Stimulated activated CD8-positive, alpha-beta memory T cell treated with anti-CD3 and anti-CD28 coated beads, Interleukin-7, amount 100 ng/mL, for 4 hours (primary cell): ENCODE measurements around the gene UQCRHL.

Source experiments
- DNase-seq, 2 donors: peaks; one replicate each; pipeline ENCODE4 v3.0.0-alpha.2; 2020; ENCODE audit warnings: low read depth in 2 of 2

The UQCRHL gene

DNA sequence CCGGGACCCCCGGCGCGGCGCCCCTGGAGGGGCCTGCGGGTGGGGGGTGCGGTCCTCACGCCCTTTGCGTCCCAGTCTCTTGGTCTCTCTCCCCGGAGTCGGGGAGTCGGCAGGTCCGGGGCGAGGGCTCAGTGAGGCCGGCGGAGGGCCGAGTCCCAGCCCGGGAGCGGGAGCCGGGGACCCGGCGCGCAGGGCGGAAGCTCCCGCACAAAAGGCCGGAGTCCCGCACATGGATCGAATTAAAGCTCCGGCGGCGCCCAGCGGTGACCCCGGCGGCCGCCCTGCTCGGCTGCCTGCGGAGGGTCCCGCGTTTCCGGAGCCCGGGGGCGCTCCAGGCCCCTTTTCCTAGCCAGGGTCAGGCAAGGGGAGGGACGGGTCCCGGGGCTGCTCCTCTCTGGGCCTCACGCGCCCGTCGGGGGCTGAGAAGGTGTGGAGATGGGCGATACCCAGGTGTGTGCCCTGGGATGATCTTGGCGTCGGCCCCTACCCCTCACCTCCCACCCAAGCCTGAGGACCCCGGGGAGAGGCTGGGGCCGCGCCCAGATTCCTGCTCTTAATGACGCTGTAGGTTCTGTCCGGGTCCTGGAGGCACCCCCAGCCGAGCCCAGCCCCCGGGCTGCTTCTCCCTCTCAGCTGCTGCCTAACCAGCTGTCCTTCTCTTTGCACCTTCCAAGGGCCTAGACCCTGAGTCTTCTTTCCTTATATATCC is 48.3 kb downstream of the UQCRHL start:
- no peak for DNase-seq

DNA sequence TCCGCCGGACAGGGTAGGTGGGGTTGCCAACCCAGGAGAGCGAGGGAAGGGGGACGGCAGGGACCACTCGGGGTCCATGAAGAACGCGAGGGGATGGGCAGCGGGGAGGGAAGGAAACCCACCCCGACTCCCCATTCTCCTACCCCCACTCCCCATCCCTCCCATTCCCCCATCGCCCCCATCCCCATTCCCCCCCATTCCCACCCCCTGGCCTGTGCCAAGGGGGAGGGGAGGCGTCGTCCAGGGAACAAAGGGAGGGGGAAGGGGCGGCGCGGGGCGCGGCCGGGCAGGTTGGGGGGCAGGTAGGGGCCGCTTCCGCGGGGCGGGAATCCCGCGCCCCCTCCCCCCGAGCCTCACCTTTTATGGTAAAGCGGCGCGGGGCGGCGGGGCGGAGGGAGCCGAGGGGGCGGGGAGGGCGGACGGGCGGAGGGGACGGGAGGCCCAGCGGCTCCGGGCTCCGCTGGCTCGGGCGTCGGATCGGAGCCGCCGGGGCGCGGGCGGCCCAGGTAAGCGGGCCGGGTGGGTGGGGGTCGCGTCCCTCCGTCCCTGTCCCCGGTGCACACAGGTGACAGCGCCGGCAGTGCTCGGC is 49.0 kb downstream of the UQCRHL start, which contains the start of gene FBLIM1:
FBLIM1 (plus strand) TSS at position 453 of the 589 bp plus-strand sequence. CDS start 6,189 bp downstream, outside the sequence.
- DNase-seq: no peak

DNA sequence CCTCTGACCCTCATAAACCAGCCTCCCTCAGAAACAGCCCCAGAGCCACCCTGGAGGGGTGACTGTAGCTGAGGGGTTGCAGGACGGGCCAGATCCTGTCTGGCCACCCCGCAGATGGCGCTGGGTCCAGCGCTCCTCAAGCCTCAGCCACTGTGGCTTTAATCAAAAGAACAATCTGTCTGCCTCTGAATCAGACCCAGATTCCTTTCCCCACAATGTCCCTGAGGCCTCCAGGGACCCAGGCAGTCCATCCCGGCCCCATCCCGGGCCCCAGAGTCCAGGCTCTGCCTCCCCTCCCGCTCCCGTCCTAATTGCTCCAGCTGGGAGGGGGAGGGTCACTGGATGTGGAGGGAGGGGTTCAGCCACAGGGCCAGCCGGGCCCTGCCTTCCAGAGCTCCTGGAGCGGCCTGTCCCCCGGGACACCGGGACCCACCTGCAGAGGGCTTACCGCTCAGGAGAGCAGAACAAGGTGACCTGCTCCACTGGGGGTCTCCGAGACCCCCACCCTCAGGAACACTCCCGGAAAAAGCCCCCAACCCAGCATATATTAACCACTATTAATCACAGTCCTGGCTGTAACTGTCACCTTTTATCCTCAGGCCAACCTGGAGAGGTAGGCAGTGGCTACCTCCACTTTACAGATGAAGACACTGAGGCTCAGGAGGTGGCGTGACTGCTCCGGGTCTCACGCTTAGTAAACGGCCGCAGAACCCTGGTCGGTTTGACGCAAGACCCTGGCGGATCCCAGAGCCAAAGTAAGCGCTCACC is 49.7 kb downstream of the UQCRHL start:
- DNase-seq: no peak
